ENCODE measurements around the gene MUC6. TPM values are rescaled to one million over a fixed set of nuclear protein-coding genes. Genes with fewer than 3 reads are reported as not detected.

The MUC6 gene
- polyA plus RNA-seq, 12 donors = 0.10 to 1.4 (median 0.31) TPM; not detected in 2

GRCh38 chr11:967995-968751, 68.3 kb downstream of the MUC6 start:
- no peak for DNase-seq

GRCh38 chr11:965206-965775, 71.2 kb downstream of the MUC6 start:
- no peak for DNase-seq

GRCh38 chr11:963852-964251, 72.7 kb downstream of the MUC6 start:
- no peak for DNase-seq

Other genes with a start within 250 kb of the MUC6 start
- under 1 TPM in 10 of 12 donors, not detected in 2; 0.13 to 0.77 (median 0.36) TPM for gene CEND1, start 246.6 kb downstream of the MUC6 start, polyA plus RNA-seq (ENCODE audit: insufficient read length in 12 of 12)
- gene SLC25A22, start 238.4 kb downstream of the MUC6 start, polyA plus RNA-seq (ENCODE audit: insufficient read length in 12 of 12) = 10 to 100 TPM in 6 of 12 donors, 1 to 10 TPM in 5, not detected in 1; 7.9 to 15.5 (median 10.6) TPM
- 10 to 100 TPM in 1 of 12 donors, 1 to 10 TPM in 10, not detected in 1; 4.5 to 11.4 (median 6.5) TPM for gene PIDD1, start 231.5 kb downstream of the MUC6 start, polyA plus RNA-seq (ENCODE audit: insufficient read length in 12 of 12)
- gene RPLP2, start 226.8 kb downstream of the MUC6 start, polyA plus RNA-seq (ENCODE audit: insufficient read length in 12 of 12) = 1,000 to 10,000 TPM; 1,154 to 1,810 (median 1,407) TPM
- 10 to 100 TPM in 11 of 12 donors, not detected in 1; 19.5 to 40.3 (median 23.8) TPM for gene PNPLA2, start 217.8 kb downstream of the MUC6 start, polyA plus RNA-seq (ENCODE audit: insufficient read length in 12 of 12)
- 10 to 100 TPM in 5 of 12 donors, 1 to 10 TPM in 6, not detected in 1; 5.8 to 34.3 (median 9.8) TPM for gene CRACR2B, start 208.8 kb downstream of the MUC6 start, polyA plus RNA-seq (ENCODE audit: insufficient read length in 12 of 12)
- gene CD151, start 203.8 kb downstream of the MUC6 start, polyA plus RNA-seq (ENCODE audit: insufficient read length in 12 of 12) = 100 to 1,000 TPM in 10 of 12 donors, 10 to 100 TPM in 1, not detected in 1; 75.9 to 300 (median 133) TPM
- gene POLR2L, start 194.2 kb downstream of the MUC6 start, polyA plus RNA-seq (ENCODE audit: insufficient read length in 12 of 12) = 100 to 1,000 TPM in 6 of 12 donors, 10 to 100 TPM in 5, not detected in 1; 78.8 to 121 (median 100) TPM
- gene TSPAN4, start 193.9 kb downstream of the MUC6 start, polyA plus RNA-seq (ENCODE audit: insufficient read length in 12 of 12) = 100 to 1,000 TPM in 1 of 12 donors, 10 to 100 TPM in 10, not detected in 1; 35.8 to 102 (median 46.9) TPM
- gene CHID1, start 125.9 kb downstream of the MUC6 start, polyA plus RNA-seq (ENCODE audit: insufficient read length in 12 of 12) = 10 to 100 TPM in 11 of 12 donors, not detected in 1; 45.9 to 70.1 (median 58.2) TPM
- 100 to 1,000 TPM in 1 of 12 donors, 10 to 100 TPM in 10, not detected in 1; 39.8 to 131 (median 46.5) TPM for gene AP2A2, start 110.8 kb downstream of the MUC6 start, polyA plus RNA-seq (ENCODE audit: insufficient read length in 12 of 12)
- gene MUC2, start 38.2 kb upstream of the MUC6 start, polyA plus RNA-seq (ENCODE audit: insufficient read length in 12 of 12) = 10 to 100 TPM in 1 of 12 donors, under 1 TPM in 8, not detected in 3; 0.01 to 62.5 (median 0.08) TPM
- under 1 TPM in 2 of 12 donors, not detected in 10; 0.01 to 0.09 TPM for gene MUC5AC, start 121.2 kb upstream of the MUC6 start, polyA plus RNA-seq (ENCODE audit: insufficient read length in 12 of 12)
- gene MUC5B, start 186.3 kb upstream of the MUC6 start, polyA plus RNA-seq (ENCODE audit: insufficient read length in 12 of 12) = 10 to 100 TPM in 1 of 12 donors, under 1 TPM in 6, not detected in 5; 0.01 to 12.7 (median 0.16) TPM

All from muscle of arm (tissue), 12 donors.